A549 treated with CpdA at 1 μM for 4 hours (cell line): ENCODE measurements around the gene PSAP. TPM values are rescaled to one million over a fixed set of nuclear protein-coding genes. Genes with fewer than 3 reads are reported as not detected.

Experiments
- total RNA-seq: library from RNA; stranded (reverse); fragments of 200-300 nt; extraction: Qiagen RNA extraction; gene quantifications from 5 replicates; pipeline ENCODE4 v1.2.3, GENCODE V29; 2022; ENCODE audit warnings: low read depth

Gene PSAP
- total RNA-seq, result 836 to 954 TPM (median 903 TPM) in 5 replicates

GRCh38 chr10:71850743-71851464 lies at the start of gene PSAP:
Gene PSAP (minus strand): TSS chr10:71851251. CDS start chr10:71851221, 30 bp downstream.

DNA sequence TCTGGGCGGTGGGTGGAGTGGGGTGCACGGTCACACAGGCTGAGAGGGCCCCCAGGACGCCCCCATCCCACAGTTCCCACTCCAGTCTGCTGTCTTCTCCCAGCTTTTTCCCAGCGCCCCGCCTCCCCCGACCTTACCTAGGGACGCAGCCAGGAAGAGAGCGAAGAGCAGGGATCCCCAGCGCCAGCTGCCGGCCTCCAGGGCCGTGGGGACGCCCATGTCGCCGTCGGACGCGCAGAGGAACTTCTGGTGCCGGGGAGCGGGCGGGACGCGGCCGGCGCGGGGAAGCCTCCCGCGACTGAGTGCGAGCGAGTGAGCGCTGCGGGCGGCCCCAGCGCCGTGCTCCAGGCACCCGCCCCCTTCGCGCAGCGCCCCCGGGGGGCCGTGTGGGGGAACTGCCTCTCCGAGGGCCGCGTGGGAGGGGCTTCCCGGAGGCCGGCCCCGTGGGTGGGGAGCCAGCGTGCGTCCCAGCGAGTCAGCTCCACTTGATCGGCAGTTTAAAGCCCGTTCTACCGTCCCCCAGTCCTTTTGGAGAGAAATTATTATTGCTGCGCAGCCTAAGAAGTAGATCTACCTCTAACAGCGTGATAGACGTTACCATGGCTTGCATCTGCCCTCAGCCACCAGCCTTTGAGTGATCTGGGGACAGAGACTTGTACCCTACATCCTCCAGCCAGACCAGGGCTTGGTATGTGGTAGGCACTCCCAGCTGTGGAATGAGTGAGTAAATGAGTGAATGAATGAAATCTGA lies 77.7 kb downstream of the PSAP start, which contains the start of gene VSIR:
Gene VSIR, minus strand, starts transcription at position 300 of the 751 bp plus-strand sequence. Its CDS starts 81 bp downstream, at position 219.

Other genes starting within 250 kb of the PSAP start
- 0.06 TPM in 1 of 5 replicates, not detected in the others for gene C10orf105, start 131.5 kb downstream of the PSAP start, total RNA-seq
- gene VSIR, start 77.7 kb downstream of the PSAP start, total RNA-seq, result 19.4 to 29.3 TPM (median 28.8 TPM) in 5 replicates
- gene CHST3, start 113.1 kb upstream of the PSAP start, total RNA-seq, result 34.9 to 42.8 TPM (median 36.6 TPM) in 5 replicates
- 0.34 to 0.61 TPM (median 0.43 TPM) in 5 replicates for gene SPOCK2, start 237.3 kb upstream of the PSAP start, total RNA-seq